Endothelial cell (in vitro differentiated cells): Measurements from ENCODE around the gene PKP2. TPM values are rescaled to one million over a fixed set of nuclear protein-coding genes. Genes with fewer than 3 reads are reported as not detected.

Experiments used
- DNase-seq: peaks from one replicate; pipeline ENCODE4 v3.0.0; 2021; ENCODE audit warnings: low spot score
- H3K27ac Mint-ChIP-seq: one replicate; pipeline ENCODE4 v1.8.0; 2021; ENCODE audit warnings: mixed read lengths, inconsistent platforms; ENCODE audit not compliant: unreplicated experiment
- H3K27me3 Mint-ChIP-seq: one replicate; pipeline ENCODE4 v1.8.0; 2021; ENCODE audit warnings: mild to moderate bottlenecking, moderate library complexity, mixed read lengths, inconsistent platforms; ENCODE audit not compliant: unreplicated experiment
- H3K36me3 Mint-ChIP-seq: one replicate; pipeline ENCODE4 v1.8.0; 2021; ENCODE audit warnings: mild to moderate bottlenecking, low read depth, mixed read lengths, inconsistent platforms; ENCODE audit not compliant: unreplicated experiment
- H3K4me1 Mint-ChIP-seq: one replicate; pipeline ENCODE4 v1.8.0; 2021; ENCODE audit warnings: mild to moderate bottlenecking, mixed read lengths, inconsistent platforms; ENCODE audit not compliant: unreplicated experiment
- H3K4me3 Mint-ChIP-seq: one replicate; pipeline ENCODE4 v1.8.0; 2021; ENCODE audit warnings: mild to moderate bottlenecking, mixed read lengths, inconsistent platforms; ENCODE audit not compliant: unreplicated experiment
- H3K9me3 Mint-ChIP-seq: one replicate; pipeline ENCODE4 v1.8.0; 2021; ENCODE audit warnings: mixed read lengths, inconsistent platforms; ENCODE audit not compliant: unreplicated experiment
- CTCF ChIP-seq: fragments of 200-600 bp; sonication (generic); IDR thresholded peaks from one replicate; pipeline ENCODE4 v1.5.0; 2021; ENCODE audit warnings: antibody characterized with exemption; ENCODE audit not compliant: unreplicated experiment
- total RNA-seq: library from RNA; stranded (reverse); fragmentation: NEBNext Ultra II Directional; extraction: Animal tissue kit (Norgen Biotek cat#: 25700); gene quantifications from one replicate; pipeline ENCODE4 v1.2.1, GENCODE V29; 2021; ENCODE audit not compliant: unreplicated experiment

Gene PKP2
- total RNA-seq, 1 donor from 2014 or later = 9.0 TPM

DNA sequence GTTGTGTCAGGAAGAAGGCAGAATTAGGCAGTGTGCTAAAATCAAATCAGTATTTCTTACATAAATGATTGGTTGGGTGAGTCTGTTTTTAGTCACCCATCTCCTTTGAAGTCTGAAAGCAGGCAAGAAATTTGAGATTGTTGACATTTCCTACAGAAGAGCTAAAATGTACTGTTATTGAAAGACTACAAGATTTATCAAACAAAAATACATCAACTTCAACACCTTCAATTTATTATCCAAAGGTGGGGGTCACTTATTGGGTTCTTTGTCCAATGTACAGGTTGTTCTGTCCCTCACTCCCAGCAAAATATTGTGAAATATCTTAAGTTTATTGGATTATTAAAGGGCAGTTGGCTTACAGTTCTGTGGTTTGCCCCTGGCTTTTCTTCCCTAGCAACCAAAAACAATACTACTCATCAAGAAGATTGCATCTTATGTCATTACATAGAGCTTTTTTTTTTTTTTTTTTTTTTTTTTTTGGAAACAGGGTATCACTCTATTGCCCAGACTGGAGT, 20.6 kb upstream of the PKP2 start:
- Mint-ChIP-seq H3K4me3 (no peak overlapping the region), H3K36me3 (no peaks in the 10 kb centered on the region), H3K27ac (no peak overlapping the region), H3K9me3 (no peaks in the 10 kb centered on the region), H3K27me3 (no peaks in the 10 kb centered on the region), H3K4me1 (peaks cover 5% of the 10 kb centered on the region)
- DNase-seq = no peak
- no peak for TF ChIP-seq CTCF

- Mint-ChIP-seq H3K36me3 (no peaks in the 10 kb centered on the region), H3K27ac (no peak overlapping the region), H3K4me1 (no peaks in the 10 kb centered on the region), H3K4me3 (no peak overlapping the region), H3K9me3 (no peaks in the 10 kb centered on the region), H3K27me3 (no peaks in the 10 kb centered on the region)
- no peak for TF ChIP-seq CTCF
- DNase-seq = no peak
These were observed 11.4 kb upstream of the PKP2 start for GRCh38 chr12:32907898-32908476.

DNA sequence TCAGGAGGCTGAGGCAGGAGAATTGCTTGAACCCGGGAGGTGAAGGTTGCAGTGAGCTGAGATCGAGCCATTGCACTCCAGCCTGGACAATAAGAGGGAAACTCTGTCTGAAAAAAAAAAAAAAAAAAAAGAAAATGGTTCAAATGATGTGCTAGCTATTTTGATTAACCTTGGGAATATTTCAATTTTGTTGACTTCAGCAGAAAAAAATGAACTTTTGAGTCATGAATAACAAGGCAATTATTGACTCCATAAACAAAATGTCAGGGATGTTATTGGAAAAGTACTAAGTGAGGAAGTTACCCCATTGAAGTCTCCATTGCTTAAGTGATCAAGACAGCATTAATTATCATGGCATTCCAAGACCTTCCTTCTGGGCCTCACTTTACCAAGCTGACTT, 10.6 kb upstream of the PKP2 start:
- H3K27me3 Mint-ChIP-seq = no peaks in the 10 kb centered on the region
- no peaks in the 10 kb centered on the region for H3K4me1 Mint-ChIP-seq
- no peak for DNase-seq
- no peaks in the 10 kb centered on the region for H3K36me3 Mint-ChIP-seq
- no peak overlapping the region for H3K4me3 Mint-ChIP-seq
- no peak overlapping the region for H3K27ac Mint-ChIP-seq
- TF ChIP-seq CTCF = no peak
- H3K9me3 Mint-ChIP-seq = no peaks in the 10 kb centered on the region

DNA sequence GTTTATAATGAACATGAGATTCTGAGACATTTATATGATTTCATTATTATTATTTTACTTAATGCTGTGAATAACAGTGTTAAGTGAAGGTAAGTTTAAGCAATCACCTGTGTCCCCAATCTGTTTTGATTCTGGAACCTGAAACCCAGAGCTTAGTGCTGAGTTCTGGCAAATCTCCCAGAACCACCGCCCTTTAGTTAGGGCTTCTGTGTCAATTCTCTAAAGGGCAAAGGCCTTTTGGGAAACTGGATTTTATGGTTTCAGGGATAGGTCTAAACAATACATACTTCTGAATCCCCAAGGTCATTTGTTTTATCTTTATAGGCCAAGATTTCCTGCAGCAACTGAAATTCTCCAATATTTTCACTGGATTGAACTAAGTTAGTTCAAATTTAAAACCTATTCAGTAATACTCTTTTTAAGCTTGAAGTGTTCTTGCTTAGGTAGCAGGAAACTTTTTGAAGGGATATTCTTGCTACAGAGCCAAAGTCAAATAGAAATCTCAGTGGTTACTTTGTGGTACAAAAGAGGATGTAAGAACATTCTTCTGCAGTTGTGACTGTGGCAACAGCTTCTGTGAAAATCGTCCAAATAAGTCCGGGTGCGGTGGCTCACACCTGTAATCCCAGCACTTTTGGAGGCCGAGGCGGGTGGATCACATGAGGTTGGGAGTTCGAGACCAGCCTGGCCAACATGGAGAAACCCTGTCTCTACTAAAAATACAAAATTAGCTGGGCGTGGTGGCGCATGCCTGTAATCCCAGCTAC, 10.0 kb upstream of the PKP2 start:
- no peak overlapping the region for H3K4me3 Mint-ChIP-seq
- no peaks in the 10 kb centered on the region for H3K27me3 Mint-ChIP-seq
- TF ChIP-seq CTCF = no peak
- no peaks in the 10 kb centered on the region for H3K4me1 Mint-ChIP-seq
- no peaks in the 10 kb centered on the region for H3K36me3 Mint-ChIP-seq
- no peak for DNase-seq
- no peak overlapping the region for H3K27ac Mint-ChIP-seq
- H3K9me3 Mint-ChIP-seq = no peaks in the 10 kb centered on the region

GRCh38 chr12:32903763-32904162, 7.2 kb upstream of the PKP2 start:
- TF ChIP-seq CTCF = no peak
- no peak for DNase-seq
- Mint-ChIP-seq H3K27me3 (peaks cover 3% of the 10 kb centered on the region), H3K9me3 (no peaks in the 10 kb centered on the region), H3K27ac (no peak overlapping the region), H3K36me3 (no peaks in the 10 kb centered on the region), H3K4me3 (no peak overlapping the region), H3K4me1 (no peaks in the 10 kb centered on the region)
